NCI-H128 (cell line): ENCODE measurements around the gene C19orf73.

Experiments
- DNase-seq: peaks from one replicate; lab custom pipeline; 2025; ENCODE audit not compliant: unreplicated experiment; lab: John Stamatoyannopoulos, UW

The C19orf73 gene

GRCh38 chr19:49070416-49070815 lies 48.5 kb downstream of the C19orf73 start:
- DNase-seq: no peak

- DNase-seq: no peak
Measured at GRCh38 chr19:49069026-49069425, 49.9 kb downstream of the C19orf73 start.
